Peyer's patch (tissue), 4 donors: ENCODE data around the gene OR2L8. TPM values are rescaled to one million over a fixed set of nuclear protein-coding genes. Genes with fewer than 3 reads are reported as not detected.

Source experiments
- DNase-seq, 3 donors: peaks; one replicate each; pipeline ENCODE4 v3.0.0-alpha.2; 2017 to 2019
- H3K27ac ChIP-seq, 4 donors: fragments of 200-600 bp; sonication (generic); one replicate each; pipeline ENCODE4 v1.5.1; 2016 to 2019
- H3K27me3 ChIP-seq, 2 donors: fragments of 200-600 bp; sonication (generic); one replicate each; pipeline ENCODE4 v1.5.1; 2019
- H3K36me3 ChIP-seq, 3 donors: fragments of 200-600 bp; sonication (generic); one replicate each; pipeline ENCODE4 v1.5.1; 2016 to 2019
- H3K4me1 ChIP-seq, 4 donors: fragments of 200-600 bp; sonication (generic); one replicate each; pipeline ENCODE4 v1.5.1; 2016 to 2019
- H3K4me3 ChIP-seq, 4 donors: fragments of 200-600 bp; sonication (generic); 1 replicate in 3 of 4; 2 replicates in 1 of 4; pipeline ENCODE4 v1.5.1; 2016 to 2019; ENCODE audit warnings: mild to moderate bottlenecking in 1 of 4
- H3K9me3 ChIP-seq, 4 donors: fragments of 200-600 bp; sonication (generic); one replicate each; pipeline ENCODE4 v1.5.1; 2016 to 2019; ENCODE audit warnings: mild to moderate bottlenecking in 1 of 4
- POLR2A ChIP-seq, 2 donors: fragments of 450-650 bp; IDR thresholded peaks; one replicate each; pipeline ENCODE4 v1.5.1; 2017; ENCODE audit warnings: antibody characterized with exemption in 2 of 2, mild to moderate bottlenecking in 2 of 2, moderate library complexity in 2 of 2
- total RNA-seq, 4 donors: library from RNA; depleted of rRNA; stranded (reverse); fragments of >200 nt; gene quantifications; one replicate each; pipeline ENCODE4 v1.1.0, GENCODE V29; 2016
- TF ChIP-seq, protein P1 (sequence below), 6 experiments: fragments of 450-650 bp in 4 of 6; fragments of 200-600 bp in 2 of 6; sonication (generic) in 1 of 6; IDR thresholded peaks; one replicate each; pipeline ENCODE4 v1.5.1; 2017 to 2019; ENCODE audit warnings: antibody characterized with exemption in 6 of 6, mild to moderate bottlenecking in 3 of 6, moderate library complexity in 1 of 6

Gene OR2L8
- not detected for total RNA-seq

GRCh38 chr1:247948558-247948957 is at the start of gene OR2L8:
OR2L8 (plus strand) TSS chr1:247948858; CDS start chr1:247948858, 0 bp downstream.
- TF ChIP-seq, protein P1, sequence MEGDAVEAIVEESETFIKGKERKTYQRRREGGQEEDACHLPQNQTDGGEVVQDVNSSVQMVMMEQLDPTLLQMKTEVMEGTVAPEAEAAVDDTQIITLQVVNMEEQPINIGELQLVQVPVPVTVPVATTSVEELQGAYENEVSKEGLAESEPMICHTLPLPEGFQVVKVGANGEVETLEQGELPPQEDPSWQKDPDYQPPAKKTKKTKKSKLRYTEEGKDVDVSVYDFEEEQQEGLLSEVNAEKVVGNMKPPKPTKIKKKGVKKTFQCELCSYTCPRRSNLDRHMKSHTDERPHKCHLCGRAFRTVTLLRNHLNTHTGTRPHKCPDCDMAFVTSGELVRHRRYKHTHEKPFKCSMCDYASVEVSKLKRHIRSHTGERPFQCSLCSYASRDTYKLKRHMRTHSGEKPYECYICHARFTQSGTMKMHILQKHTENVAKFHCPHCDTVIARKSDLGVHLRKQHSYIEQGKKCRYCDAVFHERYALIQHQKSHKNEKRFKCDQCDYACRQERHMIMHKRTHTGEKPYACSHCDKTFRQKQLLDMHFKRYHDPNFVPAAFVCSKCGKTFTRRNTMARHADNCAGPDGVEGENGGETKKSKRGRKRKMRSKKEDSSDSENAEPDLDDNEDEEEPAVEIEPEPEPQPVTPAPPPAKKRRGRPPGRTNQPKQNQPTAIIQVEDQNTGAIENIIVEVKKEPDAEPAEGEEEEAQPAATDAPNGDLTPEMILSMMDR (IDR thresholded peaks at IDR 0.05), result no peak
- TF ChIP-seq POLR2A (IDR thresholded peaks at IDR 0.05), result no peak
- Histone ChIP-seq H3K27me3 (no peaks in the 10 kb centered on the region), H3K27ac (no peak within 1 kb of the TSS), H3K4me1 (no peaks in the 10 kb centered on the region), H3K9me3 (peaks cover 0 to 2% (median 0%) of the 10 kb centered on the region in 4 donors), H3K36me3 (no peaks in the 10 kb centered on the region), H3K4me3 (no peak within 1 kb of the TSS)
- no peak for DNase-seq

DNA sequence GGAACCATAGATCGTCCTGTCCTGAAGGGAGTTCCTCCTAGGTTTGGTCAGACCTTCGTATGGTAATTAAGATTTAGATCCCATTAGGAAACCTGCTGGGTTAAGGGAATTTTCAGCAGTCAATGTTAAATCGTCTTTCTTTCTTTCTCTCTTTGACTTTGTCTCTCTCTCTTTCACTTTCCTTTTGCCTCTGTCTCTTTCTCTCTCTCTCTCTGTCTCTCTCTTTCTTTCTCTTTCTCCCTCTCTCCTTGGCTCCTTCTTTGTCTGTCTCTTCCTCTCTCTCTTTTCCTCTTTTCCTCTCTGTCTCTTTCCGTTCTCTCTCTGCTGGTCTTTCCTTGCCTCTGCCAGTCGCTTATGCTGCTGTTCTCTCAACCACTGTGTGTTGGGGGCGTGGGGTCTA is 44.5 kb upstream of the OR2L8 start:
- no peak overlapping the region for H3K27ac ChIP-seq
- no peaks in the 10 kb centered on the region for H3K27me3 ChIP-seq
- TF ChIP-seq, protein P1 (IDR thresholded peaks at IDR 0.05), result no peak
- no peak for TF ChIP-seq POLR2A (IDR thresholded peaks at IDR 0.05)
- H3K36me3 ChIP-seq, result no peaks in the 10 kb centered on the region
- H3K4me1 ChIP-seq, result no peaks in the 10 kb centered on the region
- no peak overlapping the region for H3K4me3 ChIP-seq
- DNase-seq, result no peak
- no peaks in the 10 kb centered on the region for H3K9me3 ChIP-seq

DNA sequence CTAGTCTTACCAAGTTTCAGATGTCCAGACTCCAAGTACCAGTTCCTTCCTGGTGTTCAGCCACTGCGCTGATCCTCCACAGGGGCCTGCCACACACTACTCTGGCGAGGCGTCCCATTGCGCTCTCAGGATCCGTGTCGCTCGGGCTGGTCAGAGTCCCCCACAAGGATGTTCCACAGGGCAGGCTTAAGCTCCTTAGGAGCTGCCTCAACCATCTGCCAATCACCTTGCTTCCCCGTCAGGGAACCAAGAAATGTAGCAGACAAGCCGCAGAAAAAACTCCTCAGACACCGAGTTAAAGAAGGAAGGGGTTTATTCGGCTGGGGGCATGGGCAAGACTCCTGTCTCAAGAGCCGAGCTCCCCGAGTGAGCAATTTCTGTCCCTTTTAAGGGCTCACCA is 43.5 kb upstream of the OR2L8 start:
- H3K9me3 ChIP-seq, result no peaks in the 10 kb centered on the region
- H3K27me3 ChIP-seq, result no peaks in the 10 kb centered on the region
- DNase-seq, result no peak

GRCh38 chr1:247905910-247906503 is 42.7 kb upstream of the OR2L8 start:
- DNase-seq, result no peak
- Histone ChIP-seq H3K4me3 (peak overlapping the region; percentile 3 to 40 (median 14)), H3K36me3 (no peaks in the 10 kb centered on the region), H3K27ac (peak overlapping the region in 1 of 4 donors; percentile 55), H3K4me1 (no peaks in the 10 kb centered on the region), H3K27me3 (no peaks in the 10 kb centered on the region), H3K9me3 (no peaks in the 10 kb centered on the region)
- no peak for TF ChIP-seq POLR2A (IDR thresholded peaks at IDR 0.05)
- TF ChIP-seq, protein P1 (IDR thresholded peaks at IDR 0.05), result no peak

More for the DNA sequence above, 43.5 kb upstream of the OR2L8 start:
- TF ChIP-seq POLR2A (IDR thresholded peaks at IDR 0.05), result no peak
- TF ChIP-seq, protein P1 (IDR thresholded peaks at IDR 0.05), result no peak
- Histone ChIP-seq H3K4me1 (no peaks in the 10 kb centered on the region), H3K36me3 (no peaks in the 10 kb centered on the region), H3K4me3 (no peak overlapping the region), H3K27ac (no peak overlapping the region)

- Histone ChIP-seq H3K9me3 (no peaks in the 10 kb centered on the region), H3K27ac (peak overlapping the region in 1 of 4 donors; percentile 55), H3K27me3 (no peaks in the 10 kb centered on the region), H3K4me3 (peak overlapping the region; percentile 3 to 40 (median 14)), H3K36me3 (no peaks in the 10 kb centered on the region), H3K4me1 (no peaks in the 10 kb centered on the region)
- no peak for TF ChIP-seq POLR2A (IDR thresholded peaks at IDR 0.05)
- TF ChIP-seq, protein P1 (IDR thresholded peaks at IDR 0.05), result no peak
- DNase-seq, result no peak
Observed at GRCh38 chr1:247906504-247907047, 42.1 kb upstream of the OR2L8 start.
